DMS114 treated with DMSO at 0.1 percent for 48 hours (cell line): Measurements from ENCODE around the gene GPR83.
"Not testable (repeated sequence)": the region's sequence is repeated elsewhere in the genome, so short reads cannot be mapped to it uniquely, and the experiment has no call there.

Experiments
- DNase-seq: peaks from one replicate; lab custom pipeline; 2025; ENCODE audit not compliant: unreplicated experiment; lab: John Stamatoyannopoulos, UW

Gene GPR83

DNA sequence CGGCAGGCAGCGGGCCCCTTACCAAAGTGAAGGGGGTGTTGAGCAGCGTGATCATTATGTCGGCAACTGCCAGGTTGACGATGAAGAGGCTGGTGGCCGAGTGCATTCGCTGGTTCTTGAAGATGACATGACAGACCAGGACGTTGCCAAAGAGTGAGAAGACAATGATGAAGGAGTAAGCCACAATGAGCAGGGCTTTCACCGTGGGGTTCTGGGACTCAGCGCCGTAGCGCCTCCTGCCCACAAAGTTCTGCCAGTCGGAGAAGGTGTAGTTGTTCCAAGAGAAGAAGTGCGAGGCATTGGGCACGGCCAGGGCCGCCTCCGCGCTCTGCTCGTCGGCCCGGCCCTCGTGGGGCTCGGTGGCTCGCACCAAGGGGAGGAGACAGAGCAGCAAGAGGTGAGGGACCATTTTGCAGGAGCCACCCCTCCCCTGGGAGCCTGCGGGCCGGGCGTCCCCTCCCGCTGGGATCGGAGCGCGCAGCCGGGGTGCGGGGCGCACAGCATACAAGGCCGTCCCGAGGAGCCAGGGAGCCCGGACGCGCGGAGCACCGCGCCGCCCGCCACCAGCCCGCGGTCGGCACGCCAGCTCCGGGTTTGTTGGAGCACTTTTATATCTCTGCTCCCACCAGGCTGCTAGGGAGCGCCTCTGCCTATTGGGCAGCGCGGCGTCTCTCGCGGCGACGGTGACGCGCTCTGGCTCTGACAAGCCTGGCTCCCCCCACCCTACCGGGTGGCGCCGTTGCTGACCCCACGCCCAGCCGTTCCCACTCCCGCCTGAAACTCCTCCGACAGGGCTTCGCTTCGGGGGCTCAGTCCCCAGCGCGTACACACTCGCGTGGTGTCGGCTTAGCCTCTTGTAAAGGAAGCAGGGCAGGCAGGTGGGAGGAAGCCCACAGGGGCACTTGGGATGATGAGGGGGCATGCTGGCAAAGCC, at the start of gene GPR83:
Gene GPR83, minus strand, starts transcription at position 581 of the 934 bp plus-strand sequence. Its CDS starts 172 bp downstream, at position 409.
- DNase-seq: no peak

DNA sequence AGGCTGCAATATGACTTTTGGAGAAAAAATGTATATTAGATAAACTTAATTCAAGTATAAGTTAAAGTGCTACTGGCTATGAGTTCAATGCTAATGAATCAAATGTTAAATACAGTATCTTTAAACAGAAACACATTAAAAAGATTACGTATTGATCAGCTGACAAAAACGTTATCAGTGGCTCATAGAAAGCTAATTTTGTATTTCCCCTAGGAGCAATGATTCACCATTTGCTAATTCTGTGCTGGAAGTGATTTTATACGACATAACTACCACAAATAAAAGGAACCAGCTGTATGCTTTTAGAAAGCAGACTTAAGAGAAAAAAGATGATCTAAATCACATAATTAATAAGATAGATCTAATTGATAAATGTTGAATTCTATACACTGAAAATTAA, 48.8 kb upstream of the GPR83 start:
- no peak for DNase-seq

DNA sequence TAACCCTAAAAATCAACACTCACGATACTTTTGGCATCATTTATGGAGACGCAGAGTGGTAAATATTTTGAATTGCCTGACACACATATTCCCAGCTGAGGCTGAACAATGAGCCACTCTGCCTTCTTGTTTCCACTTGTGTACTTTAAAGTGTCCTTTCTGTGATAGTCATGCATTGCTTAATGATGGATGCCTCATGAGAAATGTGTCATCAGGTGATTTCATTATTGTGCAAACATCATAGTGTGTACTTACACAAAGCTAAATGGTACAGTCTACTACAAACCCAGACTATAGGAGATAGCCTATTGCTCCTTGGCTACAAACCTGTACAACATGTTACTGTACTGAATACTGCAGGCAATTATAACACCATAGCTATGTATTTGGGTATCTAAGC, 48.2 kb upstream of the GPR83 start:
- DNase-seq: no peak

DNA sequence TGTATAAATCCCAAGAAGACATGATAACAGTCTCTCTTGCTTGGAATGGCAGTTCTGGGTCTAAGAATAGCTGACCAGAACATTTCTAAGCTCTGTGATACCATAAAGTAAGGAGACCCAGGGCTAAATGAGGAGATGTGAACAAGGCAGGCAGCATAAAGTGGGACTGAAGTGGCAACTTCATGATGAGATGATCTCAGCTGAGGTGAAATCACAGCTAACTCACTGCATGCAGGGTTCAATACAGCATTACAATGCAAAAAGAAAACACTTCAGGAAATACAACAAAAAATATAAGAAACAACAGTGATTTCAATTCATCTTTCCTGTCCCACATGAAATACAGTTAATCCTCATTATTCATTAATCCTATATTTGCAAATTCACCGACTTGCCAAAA, 47.8 kb upstream of the GPR83 start:
- no peak for DNase-seq

DNA sequence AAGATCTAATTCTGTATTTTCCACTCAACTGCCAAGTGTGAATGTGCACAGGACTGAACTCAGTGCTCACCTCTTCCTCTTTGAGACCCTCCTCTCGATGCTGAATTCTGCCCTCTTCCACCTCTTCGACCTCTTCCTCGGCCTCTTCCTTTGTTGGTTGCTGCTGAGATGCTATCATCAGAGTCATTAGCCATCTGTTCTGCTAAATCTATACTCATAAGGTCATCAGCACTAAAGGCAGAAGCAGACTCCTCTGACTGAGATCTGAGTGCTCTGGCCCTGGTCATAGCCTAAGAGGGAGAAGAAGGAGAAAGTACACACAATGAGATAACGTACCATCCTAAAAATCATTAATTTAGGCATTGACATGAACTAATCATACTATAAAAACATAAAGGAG, 45.9 kb upstream of the GPR83 start:
- no peak for DNase-seq

DNA sequence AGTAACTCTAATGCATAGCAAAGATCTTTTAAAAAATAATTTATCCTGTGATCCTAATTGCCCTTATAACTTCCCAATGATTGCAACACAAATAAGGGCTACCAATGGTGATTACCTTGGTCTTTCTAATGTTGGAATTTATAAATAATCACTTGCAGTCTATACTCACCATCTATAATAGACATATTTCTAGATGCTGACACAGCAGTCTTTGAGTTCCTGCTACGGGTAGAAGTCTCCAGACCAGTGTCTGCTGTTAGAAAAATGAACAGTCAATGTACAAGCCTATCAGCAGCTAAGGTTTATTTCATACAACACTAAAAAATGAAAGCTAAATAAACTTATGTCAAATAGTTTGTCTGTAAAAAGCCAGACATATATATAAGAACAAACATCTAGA, 44.4 kb upstream of the GPR83 start:
- no peak for DNase-seq

DNA sequence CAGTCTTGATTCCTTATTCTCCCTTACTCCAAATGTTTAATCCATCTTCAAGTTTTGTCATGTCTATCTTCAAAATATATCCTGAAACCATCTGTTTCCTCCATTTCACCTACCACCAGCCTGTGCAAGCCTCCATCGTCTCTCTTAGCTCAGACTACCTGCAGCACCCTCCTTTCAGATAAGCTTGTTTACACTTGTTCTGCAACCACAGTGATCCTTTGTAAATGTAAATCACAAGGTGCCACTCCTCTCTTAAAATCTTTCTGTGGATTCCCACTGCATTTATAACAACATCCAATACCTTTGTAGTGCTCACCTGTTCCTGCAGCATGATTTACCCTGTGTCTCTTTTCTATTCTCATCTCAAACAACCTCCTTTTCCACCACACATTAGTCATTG, 31.8 kb upstream of the GPR83 start:
- DNase-seq: no peak

DNA sequence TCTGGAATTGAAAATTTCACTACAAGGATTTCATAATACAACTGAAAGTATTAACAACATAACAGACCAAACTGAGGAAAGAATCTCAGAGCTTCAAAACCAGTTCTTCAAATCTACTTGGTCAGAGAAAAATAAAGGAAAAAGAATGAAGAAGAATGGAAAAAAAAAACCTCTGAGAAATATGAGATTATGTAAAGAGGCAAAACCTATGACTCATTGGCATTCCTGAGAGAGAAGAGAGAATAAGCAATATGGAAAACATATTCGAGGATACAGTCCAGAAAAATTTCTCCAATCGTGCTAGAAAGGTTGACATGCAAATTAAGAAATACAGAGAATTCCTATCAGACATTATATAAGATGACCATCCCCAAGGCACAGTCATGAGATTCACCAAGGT, 23.4 kb upstream of the GPR83 start:
- DNase-seq: no peak

DNA sequence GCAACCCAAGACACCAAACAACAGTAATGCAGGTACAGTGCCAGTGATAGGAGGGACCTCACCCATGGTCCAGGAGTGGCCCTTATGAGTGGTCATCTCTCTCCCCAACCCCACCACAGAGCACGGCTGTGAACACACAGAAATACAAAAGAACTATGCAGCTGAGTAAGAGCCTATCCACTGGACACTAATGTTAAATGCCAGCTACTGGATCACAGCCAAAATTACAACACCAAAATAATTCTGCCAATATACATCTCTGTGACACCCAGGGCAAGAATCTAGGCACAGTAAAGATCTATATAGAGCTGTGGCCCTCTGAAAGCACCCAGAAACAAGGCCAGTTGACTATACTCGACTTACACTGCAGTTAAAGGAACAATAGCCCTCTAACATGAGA, 22.8 kb upstream of the GPR83 start:
- DNase-seq: no peak

DNA sequence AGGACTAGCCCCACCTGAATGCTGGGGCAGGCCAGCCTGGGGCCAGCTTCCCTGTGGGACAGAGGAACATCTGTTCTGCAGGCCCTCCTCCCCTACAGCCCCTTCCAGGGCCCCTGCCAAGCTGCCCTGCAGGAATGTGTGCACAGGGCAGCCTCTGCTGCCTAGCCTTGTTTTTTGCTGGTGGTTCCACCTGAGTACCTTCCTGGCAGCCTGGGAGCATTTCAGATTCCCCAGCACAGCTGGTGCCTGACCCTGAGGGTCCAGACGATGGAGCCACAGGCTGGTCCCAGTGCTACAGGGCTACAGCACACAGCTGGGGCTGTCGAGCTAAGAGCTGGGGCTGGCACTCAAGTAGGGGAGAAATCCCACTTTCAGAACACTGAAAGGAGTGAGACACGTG, 22.3 kb upstream of the GPR83 start:
- DNase-seq: no peak

DNA sequence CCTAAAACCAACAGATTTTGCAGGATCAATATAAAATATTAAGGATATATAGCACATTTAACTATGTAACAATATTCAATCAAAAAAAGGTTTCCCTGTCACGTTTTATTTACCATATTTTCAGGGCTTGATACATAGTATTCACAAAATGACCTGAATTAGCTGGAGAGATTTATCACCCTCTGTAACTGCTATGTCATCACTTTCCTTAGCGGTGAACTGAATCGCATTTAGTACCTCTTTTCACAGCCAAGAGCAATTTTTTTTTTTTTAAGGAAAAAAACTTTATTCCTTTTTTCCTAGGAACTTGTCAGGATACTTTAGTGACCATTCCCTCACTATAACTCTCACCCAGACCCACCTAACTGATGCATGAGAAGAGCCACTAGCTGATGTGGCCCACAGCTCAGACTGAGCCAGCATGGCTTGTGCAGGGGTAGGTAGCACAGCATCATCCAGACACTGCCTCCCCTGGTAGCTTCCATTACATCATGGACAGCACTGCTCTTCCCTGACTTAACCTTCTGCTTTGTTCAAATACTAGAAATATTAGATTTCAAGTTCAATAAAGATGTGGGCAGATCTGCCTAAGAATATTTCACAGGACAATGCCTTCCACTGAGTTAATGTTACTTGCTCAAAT, 17.0 kb upstream of the GPR83 start:
- no peak for DNase-seq

DNA sequence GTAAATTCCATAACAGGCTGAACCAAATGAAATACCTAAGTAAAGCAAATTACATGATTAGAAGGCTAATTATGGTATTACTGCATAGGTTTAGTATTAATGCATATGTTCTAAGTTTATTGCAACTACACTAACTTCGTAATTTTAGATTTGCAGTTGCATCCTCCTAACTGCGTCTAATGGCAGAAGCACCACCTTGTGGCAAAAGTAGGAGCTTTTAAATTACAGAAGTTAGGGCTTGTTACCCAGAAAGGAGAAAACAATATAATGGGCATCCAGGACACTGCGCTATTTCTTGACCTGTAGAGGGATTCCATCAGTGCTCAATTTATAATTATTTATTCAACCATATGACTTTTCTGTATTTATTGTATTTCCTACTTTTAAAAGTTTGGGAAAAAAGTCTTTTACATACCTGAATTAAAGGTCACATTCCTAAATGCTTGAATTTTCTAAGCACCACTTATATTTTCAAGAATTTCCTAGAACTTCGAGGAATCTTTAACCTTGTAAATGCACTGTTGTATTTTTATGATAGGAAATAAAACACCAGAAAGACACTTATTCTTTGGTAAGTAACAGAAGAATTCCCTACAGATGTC, 16.3 kb upstream of the GPR83 start:
- peak; percentile 12 for DNase-seq

DNA sequence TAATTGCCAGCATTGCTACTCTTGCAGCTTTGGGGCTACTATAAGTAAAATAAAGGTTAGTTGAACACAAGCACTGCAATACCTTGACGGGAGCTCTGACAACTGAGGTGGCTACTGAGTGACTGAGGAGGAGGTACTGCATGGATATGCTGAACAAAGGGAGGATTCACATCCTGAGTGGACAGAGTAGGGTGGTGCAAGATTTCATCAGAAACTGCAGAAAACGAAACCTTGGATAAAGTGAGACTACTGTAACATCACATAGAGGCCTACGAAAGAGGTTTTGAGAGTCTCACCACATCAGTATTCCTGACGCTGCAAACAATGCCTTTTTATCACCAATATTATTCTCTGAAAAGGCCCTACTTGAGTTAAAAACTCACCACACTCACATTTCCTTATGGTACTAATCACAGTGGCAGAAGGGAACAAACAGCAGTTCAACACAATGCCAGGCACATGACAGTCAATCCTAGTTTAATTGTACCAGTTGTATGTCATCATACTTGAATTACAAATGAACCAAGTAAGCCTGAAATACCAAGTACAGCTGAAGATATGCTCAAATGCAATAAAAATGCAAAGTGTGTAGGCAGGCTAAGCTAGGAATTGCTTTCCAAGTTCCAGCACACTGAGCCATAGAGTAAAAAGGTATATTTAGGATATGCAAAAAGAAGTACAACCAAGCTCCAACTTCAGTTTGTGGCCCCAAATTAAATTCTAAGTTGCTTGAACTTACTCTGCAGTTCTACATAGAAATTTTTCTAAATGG, 4.0 kb upstream of the GPR83 start:
- DNase-seq: no peak

DNA sequence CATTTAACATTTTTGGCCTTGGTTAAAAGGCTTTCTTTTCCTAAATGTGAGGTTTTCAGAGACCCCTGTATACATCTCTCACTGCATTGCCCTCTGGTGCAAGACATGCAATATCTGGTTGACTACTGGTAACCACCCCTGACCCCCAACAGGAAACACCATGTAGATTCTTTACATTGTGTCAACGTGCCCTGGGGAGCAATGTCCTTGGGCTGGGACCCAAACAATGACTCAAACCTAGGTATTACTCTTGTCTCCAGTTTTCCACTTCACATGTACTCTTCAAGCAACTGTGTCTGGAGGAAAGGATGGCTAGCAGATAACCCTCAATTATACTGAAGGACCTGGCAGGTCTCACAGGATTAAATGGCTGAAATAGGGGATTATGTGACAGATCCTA, 1.1 kb upstream of the GPR83 start:
- DNase-seq: no peak

DNA sequence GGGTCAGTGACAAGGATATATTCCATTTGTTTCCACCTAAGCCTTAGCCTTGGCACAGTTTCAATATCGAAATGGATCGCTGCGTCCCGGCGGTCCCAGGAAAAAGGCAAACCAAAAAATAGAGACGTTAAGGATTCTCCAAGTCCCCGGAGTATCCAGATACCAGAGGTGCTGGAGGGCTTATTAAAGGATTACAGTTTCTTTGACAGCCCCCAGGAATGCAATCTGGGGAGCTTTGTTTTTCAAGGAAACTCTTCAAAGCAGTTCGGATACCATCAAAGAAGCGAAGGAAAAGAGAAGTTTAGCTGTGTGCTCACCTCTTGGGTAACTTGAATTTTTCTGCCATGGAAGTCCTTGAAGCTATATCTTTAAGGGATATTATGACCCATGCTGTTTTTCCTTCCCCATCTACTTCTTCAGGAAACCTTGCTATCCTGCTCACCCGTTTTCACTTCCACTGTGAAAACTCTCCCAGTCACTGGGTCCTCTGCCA, 600 bp upstream of the GPR83 start:
- DNase-seq: no peak

DNA sequence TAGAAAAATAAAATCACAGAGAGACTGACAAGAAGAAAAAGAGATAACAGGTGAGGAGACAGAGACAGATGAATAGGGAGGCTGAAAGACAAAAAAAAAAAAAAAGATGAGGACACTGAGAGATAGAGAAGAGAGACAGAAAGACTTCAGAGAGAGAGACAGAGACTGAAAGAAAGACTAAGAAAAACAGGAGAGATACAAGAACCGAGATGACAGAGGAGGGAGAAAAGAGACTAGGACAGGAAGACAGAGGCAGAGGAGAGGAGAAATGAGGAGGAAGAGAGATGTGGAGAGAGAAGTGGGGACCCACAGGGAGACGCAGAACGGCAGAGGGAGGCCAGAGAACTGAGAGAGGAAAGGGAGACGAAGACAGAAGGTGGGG, 771 bp downstream of the GPR83 start:
- no peak for DNase-seq

DNA sequence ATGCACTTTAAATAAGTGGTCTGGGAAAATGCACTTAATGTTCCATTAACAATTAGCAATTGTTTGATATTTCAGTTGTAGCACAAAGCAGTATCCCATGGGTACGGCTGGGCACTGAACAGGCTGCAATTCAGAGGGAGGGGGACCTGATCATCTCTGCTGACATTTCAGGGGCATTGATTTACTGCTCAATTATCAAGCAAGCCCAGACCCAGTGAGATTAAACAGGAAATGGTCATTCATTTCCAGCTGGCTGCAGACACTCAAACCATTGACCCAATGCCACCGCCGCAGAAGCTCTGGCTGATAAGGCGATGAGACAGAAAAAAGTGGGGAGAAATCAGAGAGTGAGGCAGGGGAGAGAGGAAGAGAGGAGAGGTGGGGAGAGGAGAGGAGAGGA, 1.2 kb downstream of the GPR83 start:
- DNase-seq: no peak

DNA sequence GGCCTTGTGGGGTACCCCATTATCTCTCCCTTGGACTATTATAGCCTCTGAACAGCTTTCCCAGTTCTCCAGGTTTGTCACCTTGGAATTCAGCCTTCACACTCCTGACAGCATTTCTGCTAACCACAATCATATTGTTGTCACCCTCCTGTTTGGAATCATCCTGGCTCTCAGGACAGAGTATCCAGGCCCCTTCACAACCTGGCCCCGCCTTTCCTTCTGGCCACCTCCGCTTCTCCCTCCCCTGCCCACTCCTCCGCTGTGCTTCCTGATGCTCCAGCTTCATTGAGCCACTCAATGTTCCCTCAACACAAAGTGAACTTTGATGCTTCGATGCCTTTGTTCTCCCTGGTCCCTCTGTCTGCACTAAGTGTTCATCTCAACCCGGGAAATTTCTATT, 3.1 kb downstream of the GPR83 start:
- DNase-seq: no peak

DNA sequence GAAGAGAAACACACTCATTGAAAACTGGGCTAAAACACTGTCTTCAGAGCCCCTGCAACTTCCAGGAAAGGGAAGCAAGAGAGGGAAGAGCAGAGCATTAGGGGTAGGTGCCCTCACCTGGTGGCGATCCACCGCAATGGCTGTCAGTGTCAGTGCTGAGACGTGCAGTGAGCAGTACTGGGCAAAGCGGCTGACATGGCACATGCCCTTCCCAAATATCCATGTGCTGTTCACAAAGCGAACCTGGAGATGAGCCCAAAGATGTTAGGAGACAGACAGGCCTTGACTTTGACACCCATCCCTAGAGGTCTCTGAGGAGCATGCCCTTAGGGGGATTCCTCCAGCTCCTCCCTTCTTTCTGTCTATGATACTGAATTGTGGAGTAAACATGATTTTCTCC, 4.9 kb downstream of the GPR83 start:
- no peak for DNase-seq

DNA sequence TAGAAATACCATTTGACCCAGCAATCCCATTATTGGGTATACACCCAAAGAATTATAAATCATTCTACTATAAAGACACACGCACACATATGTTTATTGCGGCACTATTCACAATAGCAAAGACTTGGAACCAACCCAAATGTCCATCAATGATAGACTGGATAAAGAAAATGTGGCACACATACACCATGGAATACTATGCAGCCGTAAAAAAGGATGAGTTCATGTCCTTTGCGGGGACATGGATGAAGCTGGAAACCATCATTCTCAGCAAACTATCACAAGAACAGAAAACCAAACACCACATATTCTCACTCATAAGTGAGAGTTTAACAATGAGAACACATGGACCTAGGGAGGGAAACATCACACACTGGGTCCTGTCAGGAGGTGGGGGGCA, 9.3 kb downstream of the GPR83 start:
- DNase-seq: not testable (repeated sequence)

DNA sequence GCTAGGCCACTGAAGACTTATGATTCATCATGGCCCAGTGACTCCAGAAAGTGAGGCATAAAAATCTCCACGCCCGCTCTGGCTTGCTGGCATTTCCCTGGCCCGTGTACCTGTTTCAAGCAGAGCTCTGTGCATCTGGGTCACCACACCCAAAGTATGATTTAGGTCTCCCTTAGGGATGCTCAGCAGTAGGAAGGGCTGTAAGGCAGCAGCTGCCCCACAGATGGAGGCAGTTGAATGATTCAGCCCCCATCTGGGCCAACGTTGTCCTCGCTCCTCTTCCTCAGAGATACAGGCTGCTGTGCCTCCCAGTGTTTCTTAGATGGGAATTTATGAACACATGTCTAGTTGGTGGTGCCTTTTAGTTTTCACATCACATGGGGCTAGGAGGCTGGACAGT, 21.6 kb downstream of the GPR83 start:
- no peak for DNase-seq
